ENCODE data around the gene PLPP3. TPM values are rescaled to one million over a fixed set of nuclear protein-coding genes. Genes with fewer than 3 reads are reported as not detected.

PLPP3 gene
- total and polyA plus RNA-seq, 4 donors = 123 to 253 (median 176) TPM

DNA sequence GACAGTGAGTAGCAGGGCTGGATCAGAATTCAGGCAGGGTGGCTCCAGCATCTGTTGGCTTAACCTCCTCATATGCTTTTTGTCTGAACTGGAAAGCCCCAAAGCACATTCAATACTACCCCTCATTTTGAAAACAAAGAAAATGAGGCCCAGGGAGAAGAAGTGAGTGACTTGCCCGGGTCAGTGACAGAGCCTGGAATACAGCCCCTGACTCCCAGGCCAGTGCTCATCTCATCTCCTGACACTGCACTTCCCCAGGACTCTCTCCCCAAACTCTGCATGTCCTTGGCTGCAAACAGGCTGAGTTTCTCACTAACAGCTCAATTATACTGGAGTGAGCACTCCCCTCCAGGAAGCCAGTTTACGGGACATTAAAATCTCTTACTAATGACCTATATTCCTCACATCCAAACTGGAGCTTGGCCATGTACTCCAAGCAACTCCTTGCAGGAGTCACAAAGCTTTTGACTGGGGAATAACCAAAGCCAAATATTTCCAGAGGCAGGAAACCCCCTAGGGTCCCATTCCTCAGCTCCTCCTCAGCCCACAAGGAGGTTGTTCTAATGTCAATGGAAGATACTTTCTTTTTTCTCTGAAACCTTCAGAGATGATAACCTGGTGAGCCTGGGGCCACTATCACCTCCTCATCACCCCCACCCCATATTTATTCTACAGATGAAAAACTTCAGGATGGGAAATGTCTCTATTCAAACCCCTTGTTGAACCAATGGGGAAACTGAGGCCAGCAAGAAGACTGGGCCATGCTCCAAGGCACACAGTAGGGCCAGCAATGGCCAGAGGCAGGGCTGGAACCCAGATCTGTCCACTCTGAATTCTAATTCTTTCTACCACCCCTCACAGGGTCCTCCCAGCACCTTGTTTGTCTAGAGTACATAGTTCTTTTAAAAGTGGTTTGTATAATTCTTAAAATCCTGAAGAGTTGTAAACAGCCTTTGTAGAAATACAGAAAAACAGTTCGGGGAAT is 127.0 kb downstream of the PLPP3 start:
- 63% methylated on average over 2 of the region's 3 CpGs for WGBS (ENCODE audit: insufficient coverage)
- no peak overlapping the region for H3K27ac ChIP-seq (ENCODE audit: low read depth, low read length)

GRCh38 chr1:56451491-56451890 is 127.9 kb downstream of the PLPP3 start:
- WGBS (ENCODE audit: insufficient coverage) = 33% methylated on average over 1 of the region's 5 CpGs
- Histone ChIP-seq H3K27ac (ENCODE audit: low read depth, low read length) (no peak overlapping the region), H3K9me3 (ENCODE audit: control insufficient read depth, insufficient read depth, low read length) (no peaks in the 10 kb centered on the region), H3K27me3 (ENCODE audit: control insufficient read depth, insufficient read depth, low read length) (no peaks in the 10 kb centered on the region), H3K4me1 (ENCODE audit: control insufficient read depth, insufficient read depth, low read length) (peaks cover 15% of the 10 kb centered on the region), H3K36me3 (ENCODE audit: control insufficient read depth, insufficient read depth, low read length) (no peaks in the 10 kb centered on the region), H3K4me3 (ENCODE audit: low read depth, low read length) (no peak overlapping the region)
- DNase-seq (ENCODE audit: low read depth in 4 of 6, low spot score in 6 of 6) = no peak

More for the DNA sequence above, 127.0 kb downstream of the PLPP3 start:
- peaks cover 15% of the 10 kb centered on the region for H3K4me1 ChIP-seq (ENCODE audit: control insufficient read depth, insufficient read depth, low read length)
- no peaks in the 10 kb centered on the region for H3K36me3 ChIP-seq (ENCODE audit: control insufficient read depth, insufficient read depth, low read length)
- no peak overlapping the region for H3K4me3 ChIP-seq (ENCODE audit: low read depth, low read length)
- H3K9me3 ChIP-seq (ENCODE audit: control insufficient read depth, insufficient read depth, low read length) = no peaks in the 10 kb centered on the region
- H3K27me3 ChIP-seq (ENCODE audit: control insufficient read depth, insufficient read depth, low read length) = no peaks in the 10 kb centered on the region
- DNase-seq (ENCODE audit: low read depth in 4 of 6, low spot score in 6 of 6) = peak in 1 of 6 donors; percentile 55

DNA sequence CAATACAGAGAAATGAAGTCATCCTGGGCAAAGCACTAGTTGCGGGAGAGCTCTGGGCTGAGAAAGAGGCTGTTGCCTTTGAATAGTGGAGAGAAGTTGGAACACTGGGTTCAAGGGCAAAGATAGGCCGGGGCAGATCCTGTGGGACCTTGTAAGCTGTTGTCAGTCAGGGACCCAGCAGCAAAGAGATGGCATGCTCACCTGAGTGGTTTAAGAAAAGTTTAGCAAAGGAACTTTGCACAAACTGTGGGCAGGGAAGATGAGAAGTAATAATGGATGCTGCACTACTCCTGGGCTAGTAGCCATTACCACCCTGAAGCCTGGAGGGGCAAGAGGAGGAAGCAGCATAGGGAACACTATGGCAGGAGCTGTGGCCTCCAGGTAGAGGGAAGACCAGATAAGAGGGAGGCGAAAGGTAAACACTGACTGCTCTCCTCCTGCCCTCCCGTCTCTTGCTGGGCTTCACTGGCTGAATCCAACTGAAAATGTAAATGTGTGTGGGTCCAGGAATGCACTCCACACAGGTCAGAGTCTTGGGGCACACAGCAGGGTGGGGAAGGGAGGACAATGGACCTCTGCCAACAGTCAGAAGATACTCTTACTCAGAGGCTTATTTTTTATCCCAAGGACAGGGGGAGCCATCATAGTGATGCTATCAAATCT is 129.2 kb downstream of the PLPP3 start:
- WGBS (ENCODE audit: insufficient coverage) = 81% methylated on average over 4 of the region's 4 CpGs
- no peak for DNase-seq (ENCODE audit: low read depth in 4 of 6, low spot score in 6 of 6)
- Histone ChIP-seq H3K4me1 (ENCODE audit: control insufficient read depth, insufficient read depth, low read length) (peaks cover 15% of the 10 kb centered on the region), H3K27ac (ENCODE audit: low read depth, low read length) (no peak overlapping the region), H3K27me3 (ENCODE audit: control insufficient read depth, insufficient read depth, low read length) (no peaks in the 10 kb centered on the region), H3K9me3 (ENCODE audit: control insufficient read depth, insufficient read depth, low read length) (no peaks in the 10 kb centered on the region), H3K4me3 (ENCODE audit: low read depth, low read length) (no peak overlapping the region), H3K36me3 (ENCODE audit: control insufficient read depth, insufficient read depth, low read length) (no peaks in the 10 kb centered on the region)

DNA sequence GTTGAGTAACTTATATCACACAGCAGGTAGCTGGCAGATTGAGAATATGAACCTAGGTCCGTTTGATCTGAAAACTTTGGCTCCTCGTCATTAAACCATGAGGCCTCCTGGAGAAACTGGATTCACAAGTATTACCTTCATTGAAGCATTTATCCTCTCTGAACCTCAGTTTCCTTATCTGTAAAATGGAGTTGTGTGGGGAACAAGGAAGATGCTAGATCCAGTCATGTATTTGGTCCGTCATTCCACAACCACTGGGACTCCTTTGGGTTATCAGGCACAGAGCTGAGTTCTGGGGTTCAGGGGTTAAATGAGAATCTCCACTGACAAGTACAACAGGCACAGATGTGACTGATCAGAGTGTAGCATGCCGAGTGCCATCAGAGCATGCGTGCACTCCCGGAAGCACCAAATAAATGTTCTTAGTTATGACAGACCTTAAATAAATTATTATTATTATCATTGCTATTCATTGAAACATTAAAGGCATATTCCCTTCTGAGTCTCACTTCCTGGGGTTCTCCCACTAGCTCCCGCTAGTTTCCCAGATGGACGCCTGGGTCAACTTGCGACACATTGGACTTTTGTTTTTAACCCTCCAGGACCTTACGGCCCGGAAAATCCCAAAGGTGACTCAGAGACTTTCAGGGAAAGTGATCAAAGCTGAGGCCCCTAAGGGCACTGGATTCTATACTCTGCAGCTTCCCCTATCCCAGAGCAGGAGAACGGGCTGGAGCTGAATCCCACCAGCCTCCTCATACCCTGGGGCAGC is 130.6 kb downstream of the PLPP3 start:
- no peaks in the 10 kb centered on the region for H3K9me3 ChIP-seq (ENCODE audit: control insufficient read depth, insufficient read depth, low read length)
- peaks cover 15% of the 10 kb centered on the region for H3K4me1 ChIP-seq (ENCODE audit: control insufficient read depth, insufficient read depth, low read length)
- DNase-seq (ENCODE audit: low read depth in 4 of 6, low spot score in 6 of 6) = no peak
- H3K4me3 ChIP-seq (ENCODE audit: low read depth, low read length) = no peak overlapping the region
- no peak overlapping the region for H3K27ac ChIP-seq (ENCODE audit: low read depth, low read length)
- H3K36me3 ChIP-seq (ENCODE audit: control insufficient read depth, insufficient read depth, low read length) = no peaks in the 10 kb centered on the region
- 89% methylated on average over 6 of the region's 12 CpGs for WGBS (ENCODE audit: insufficient coverage)
- no peaks in the 10 kb centered on the region for H3K27me3 ChIP-seq (ENCODE audit: control insufficient read depth, insufficient read depth, low read length)

DNA sequence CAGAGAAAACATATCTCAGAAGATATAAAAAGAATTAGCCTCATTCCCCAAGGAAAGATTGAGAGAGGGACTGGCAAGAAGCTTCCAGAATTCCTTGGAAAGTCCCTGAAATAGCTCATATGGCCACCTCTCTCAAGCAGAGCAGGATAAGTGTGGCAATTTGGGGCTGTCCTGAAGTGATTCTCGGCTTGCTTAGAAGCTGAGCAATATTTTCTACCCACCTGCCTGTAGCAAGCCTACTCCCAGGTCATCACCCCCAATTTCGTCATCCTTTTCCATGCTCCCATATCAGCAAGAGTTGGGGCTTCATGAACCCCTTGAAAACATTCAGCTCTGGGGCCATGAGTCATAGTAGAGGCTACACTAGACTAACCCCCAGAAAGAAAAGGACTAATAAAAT is 131.5 kb downstream of the PLPP3 start:
- H3K27ac ChIP-seq (ENCODE audit: low read depth, low read length) = no peak overlapping the region

DNA sequence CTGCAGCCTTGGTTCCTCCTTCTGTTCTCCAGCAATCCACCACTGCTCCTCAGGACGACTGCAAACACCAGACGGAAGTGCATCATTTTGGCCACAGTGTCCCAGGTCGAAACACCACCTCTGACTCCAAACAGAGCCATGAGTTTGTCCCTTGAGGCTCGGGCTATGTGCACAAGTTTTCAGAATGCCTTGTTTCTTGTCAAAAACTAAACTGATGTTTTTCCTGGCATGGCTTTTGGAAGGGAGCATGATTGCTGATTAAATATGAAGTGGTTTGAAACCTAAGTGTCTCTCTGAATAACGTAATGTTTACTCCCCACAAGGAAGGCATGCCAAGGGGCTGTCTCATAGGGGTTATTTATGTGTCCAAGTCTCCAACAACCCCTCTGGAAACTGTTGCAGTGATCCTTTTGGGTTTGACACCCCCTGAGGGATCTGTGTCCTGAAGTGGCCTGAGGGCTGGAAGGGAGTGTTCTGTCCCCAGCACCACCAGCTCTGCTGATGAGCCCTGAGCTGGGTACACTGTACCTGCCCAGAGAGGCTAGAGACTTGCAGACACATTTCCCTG is 132.7 kb downstream of the PLPP3 start:
- no peak overlapping the region for H3K27ac ChIP-seq (ENCODE audit: low read depth, low read length)
- no peak overlapping the region for H3K4me3 ChIP-seq (ENCODE audit: low read depth, low read length)
- H3K36me3 ChIP-seq (ENCODE audit: control insufficient read depth, insufficient read depth, low read length) = no peaks in the 10 kb centered on the region
- DNase-seq (ENCODE audit: low read depth in 4 of 6, low spot score in 6 of 6) = peak in 1 of 6 donors; percentile 30
- no peaks in the 10 kb centered on the region for H3K9me3 ChIP-seq (ENCODE audit: control insufficient read depth, insufficient read depth, low read length)
- peaks cover 6% of the 10 kb centered on the region for H3K4me1 ChIP-seq (ENCODE audit: control insufficient read depth, insufficient read depth, low read length)
- H3K27me3 ChIP-seq (ENCODE audit: control insufficient read depth, insufficient read depth, low read length) = no peaks in the 10 kb centered on the region
- 63% methylated on average over 2 of the region's 5 CpGs for WGBS (ENCODE audit: insufficient coverage)

More for the DNA sequence above, 131.5 kb downstream of the PLPP3 start:
- Histone ChIP-seq H3K9me3 (ENCODE audit: control insufficient read depth, insufficient read depth, low read length) (no peaks in the 10 kb centered on the region), H3K27me3 (ENCODE audit: control insufficient read depth, insufficient read depth, low read length) (no peaks in the 10 kb centered on the region), H3K4me3 (ENCODE audit: low read depth, low read length) (no peak overlapping the region), H3K4me1 (ENCODE audit: control insufficient read depth, insufficient read depth, low read length) (peaks cover 15% of the 10 kb centered on the region), H3K36me3 (ENCODE audit: control insufficient read depth, insufficient read depth, low read length) (no peaks in the 10 kb centered on the region)
- 86% methylated on average over 1 of the region's 2 CpGs for WGBS (ENCODE audit: insufficient coverage)
- no peak for DNase-seq (ENCODE audit: low read depth in 4 of 6, low spot score in 6 of 6)

GRCh38 chr1:56444960-56445646 is 134.3 kb downstream of the PLPP3 start:
- no peak overlapping the region for H3K27ac ChIP-seq (ENCODE audit: low read depth, low read length)
- H3K27me3 ChIP-seq (ENCODE audit: control insufficient read depth, insufficient read depth, low read length) = no peaks in the 10 kb centered on the region
- H3K4me3 ChIP-seq (ENCODE audit: low read depth, low read length) = no peak overlapping the region
- H3K36me3 ChIP-seq (ENCODE audit: control insufficient read depth, insufficient read depth, low read length) = no peaks in the 10 kb centered on the region
- WGBS (ENCODE audit: insufficient coverage) = 100% methylated on average over 2 of the region's 7 CpGs
- peaks cover 4% of the 10 kb centered on the region for H3K4me1 ChIP-seq (ENCODE audit: control insufficient read depth, insufficient read depth, low read length)
- H3K9me3 ChIP-seq (ENCODE audit: control insufficient read depth, insufficient read depth, low read length) = no peaks in the 10 kb centered on the region
- DNase-seq (ENCODE audit: low read depth in 4 of 6, low spot score in 6 of 6) = no peak

Data from spinal cord (tissue), 10 donors.